K562 (cell line): ENCODE results near the gene MRPL28. TPM values are rescaled to one million over a fixed set of nuclear protein-coding genes. Genes with fewer than 3 reads are reported as not detected.

Experiments
- CTCFL ChIP-seq: IDR thresholded peaks from 2 replicates; pipeline ENCODE4 v1.6.1; 2011; ENCODE audit warnings: borderline replicate concordance, low read depth, mild to moderate bottlenecking, moderate library complexity, low read length; ENCODE audit not compliant: insufficient read depth, poor library complexity, severe bottlenecking
- ELF1 ChIP-seq: fragments of 200-800 bp; sonication (Bioruptor generic); IDR thresholded peaks from 2 replicates; pipeline ENCODE4 v1.6.1; 2016; ENCODE audit warnings: missing genetic modification characterization, missing compliant biosample characterization
- REST ChIP-seq, 2 experiments: fragments of 450-650 bp; formaldehyde crosslinking in 1 of 2; IDR thresholded peaks; 2 replicates each; pipeline versions ENCODE4 v1.4.0 to v1.6.1; 2014 to 2020; ENCODE audit warnings: mild to moderate bottlenecking in 2 of 2, borderline replicate concordance in 1 of 2, low read depth in 1 of 2
- ZNF134 ChIP-seq: fragments of 250-450 bp; sonication (Bioruptor Pico); conservative IDR thresholded peaks from 2 replicates; pipeline ENCODE4 v1.4.0; 2020
- polyA plus RNA-seq, 8 experiments: library from polyadenylated mRNA; depleted of rRNA in 4 of 8; stranded (reverse) in 5 of 8; unstranded in 3 of 8; fragments of >200 nt; fragmentation: Nextera tagmentation in 2 of 8; fragmentation: Illumina TruSeq in 1 of 8; extraction: Ambion mirVana in 2 of 8; extraction: Trizol in 1 of 8; gene quantifications; 2 replicates each; pipeline versions ENCODE4 v1.2.1 to v1.2.3, GENCODE V29; 2011 to 2014; ENCODE audit warnings: inconsistent platforms in 1 of 8, missing spikeins in 1 of 8
- total RNA-seq, 7 experiments: library from RNA; depleted of rRNA in 6 of 7; stranded (reverse); fragments of >200 nt in 6 of 7; fragmentation: Illumina TruSeq in 2 of 7; extraction: Trizol in 2 of 7; gene quantifications; 2 replicates each; pipeline versions ENCODE4 v1.2.1 to v1.2.3, GENCODE V29; 2011 to 2021; ENCODE audit warnings: low replicate concordance in 1 of 7
- TF ChIP-seq, protein P1 (sequence below): fragments of 150-350 bp; IDR thresholded peaks from 2 replicates; pipeline ENCODE4 v1.6.1; 2014; ENCODE audit warnings: low read depth, mild to moderate bottlenecking, low read length, borderline replicate concordance
- TF ChIP-seq, protein P2 (sequence below): sonication (generic); formaldehyde crosslinking; IDR thresholded peaks from 2 replicates; pipeline ENCODE4 v1.8.1; 2023; ENCODE audit warnings: mild to moderate bottlenecking, missing genetic modification reagents

Gene MRPL28
- total and polyA plus RNA-seq, 9 of the 15 experiments (the other 6 are each of a cell fraction or from before 2014, with no cell fraction given) = 2.5 to 323 (median 175) TPM

GRCh38 chr16:352547-353403 lies 17.6 kb downstream of the MRPL28 start, which contains the start of gene AXIN1 (continued):
- TF ChIP-seq, protein P1, sequence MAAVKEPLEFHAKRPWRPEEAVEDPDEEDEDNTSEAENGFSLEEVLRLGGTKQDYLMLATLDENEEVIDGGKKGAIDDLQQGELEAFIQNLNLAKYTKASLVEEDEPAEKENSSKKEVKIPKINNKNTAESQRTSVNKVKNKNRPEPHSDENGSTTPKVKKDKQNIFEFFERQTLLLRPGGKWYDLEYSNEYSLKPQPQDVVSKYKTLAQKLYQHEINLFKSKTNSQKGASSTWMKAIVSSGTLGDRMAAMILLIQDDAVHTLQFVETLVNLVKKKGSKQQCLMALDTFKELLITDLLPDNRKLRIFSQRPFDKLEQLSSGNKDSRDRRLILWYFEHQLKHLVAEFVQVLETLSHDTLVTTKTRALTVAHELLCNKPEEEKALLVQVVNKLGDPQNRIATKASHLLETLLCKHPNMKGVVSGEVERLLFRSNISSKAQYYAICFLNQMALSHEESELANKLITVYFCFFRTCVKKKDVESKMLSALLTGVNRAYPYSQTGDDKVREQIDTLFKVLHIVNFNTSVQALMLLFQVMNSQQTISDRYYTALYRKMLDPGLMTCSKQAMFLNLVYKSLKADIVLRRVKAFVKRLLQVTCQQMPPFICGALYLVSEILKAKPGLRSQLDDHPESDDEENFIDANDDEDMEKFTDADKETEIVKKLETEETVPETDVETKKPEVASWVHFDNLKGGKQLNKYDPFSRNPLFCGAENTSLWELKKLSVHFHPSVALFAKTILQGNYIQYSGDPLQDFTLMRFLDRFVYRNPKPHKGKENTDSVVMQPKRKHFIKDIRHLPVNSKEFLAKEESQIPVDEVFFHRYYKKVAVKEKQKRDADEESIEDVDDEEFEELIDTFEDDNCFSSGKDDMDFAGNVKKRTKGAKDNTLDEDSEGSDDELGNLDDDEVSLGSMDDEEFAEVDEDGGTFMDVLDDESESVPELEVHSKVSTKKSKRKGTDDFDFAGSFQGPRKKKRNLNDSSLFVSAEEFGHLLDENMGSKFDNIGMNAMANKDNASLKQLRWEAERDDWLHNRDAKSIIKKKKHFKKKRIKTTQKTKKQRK = no peak
- TF ChIP-seq ZNF134 (CRISPR knock-in tag) (no peak), CTCFL (peak; percentile 8), REST (IDR thresholded peaks at IDR 0.05; ENCODE audit: borderline replicate concordance) (0 out of 2 replicates have a peak, but pooled peaks have one; percentile 10), REST (CRISPR knock-in tag; IDR thresholded peaks at IDR 0.05; ENCODE audit: low read depth) (0 out of 2 replicates have a peak, but pooled peaks have one; percentile 59), ELF1 (tag) (peak; percentile 74)
- TF ChIP-seq, protein P2, sequence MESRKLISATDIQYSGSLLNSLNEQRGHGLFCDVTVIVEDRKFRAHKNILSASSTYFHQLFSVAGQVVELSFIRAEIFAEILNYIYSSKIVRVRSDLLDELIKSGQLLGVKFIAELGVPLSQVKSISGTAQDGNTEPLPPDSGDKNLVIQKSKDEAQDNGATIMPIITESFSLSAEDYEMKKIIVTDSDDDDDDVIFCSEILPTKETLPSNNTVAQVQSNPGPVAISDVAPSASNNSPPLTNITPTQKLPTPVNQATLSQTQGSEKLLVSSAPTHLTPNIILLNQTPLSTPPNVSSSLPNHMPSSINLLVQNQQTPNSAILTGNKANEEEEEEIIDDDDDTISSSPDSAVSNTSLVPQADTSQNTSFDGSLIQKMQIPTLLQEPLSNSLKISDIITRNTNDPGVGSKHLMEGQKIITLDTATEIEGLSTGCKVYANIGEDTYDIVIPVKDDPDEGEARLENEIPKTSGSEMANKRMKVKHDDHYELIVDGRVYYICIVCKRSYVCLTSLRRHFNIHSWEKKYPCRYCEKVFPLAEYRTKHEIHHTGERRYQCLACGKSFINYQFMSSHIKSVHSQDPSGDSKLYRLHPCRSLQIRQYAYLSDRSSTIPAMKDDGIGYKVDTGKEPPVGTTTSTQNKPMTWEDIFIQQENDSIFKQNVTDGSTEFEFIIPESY (CRISPR knock-in tag) = no peak
